WERI-Rb-1 (cell line): ENCODE results near the gene DHX9.

ENCODE experiments used
- DNase-seq: peaks from one replicate; pipeline ENCODE4 v3.0.0-alpha.2; 2020
- H3K27ac ChIP-seq: fragments of 250-450 bp; sonication (Bioruptor Pico); 2 replicates; pipeline ENCODE4 v1.5.1; 2020; ENCODE audit warnings: mild to moderate bottlenecking, moderate library complexity
- H3K27me3 ChIP-seq: fragments of 250-450 bp; sonication (Bioruptor Pico); 2 replicates; pipeline ENCODE4 v1.5.1; 2021; ENCODE audit warnings: mild to moderate bottlenecking, low read depth, moderate library complexity; ENCODE audit not compliant: insufficient read depth, severe bottlenecking
- H3K36me3 ChIP-seq: fragments of 250-450 bp; sonication (Bioruptor Pico); 2 replicates; pipeline ENCODE4 v1.5.1; 2020; ENCODE audit warnings: mild to moderate bottlenecking, moderate library complexity
- H3K4me3 ChIP-seq: 2 replicates; pipeline ENCODE4 v1.5.1; 2011; ENCODE audit warnings: low read depth, mild to moderate bottlenecking, control low read depth, low read length
- H3K9me3 ChIP-seq: fragments of 250-450 bp; sonication (Bioruptor Pico); 2 replicates; pipeline ENCODE4 v1.5.1; 2021; ENCODE audit warnings: mild to moderate bottlenecking, moderate library complexity; ENCODE audit not compliant: severe bottlenecking
- CTCF ChIP-seq: IDR thresholded peaks from 2 replicates; pipeline ENCODE4 v1.5.1; 2011; ENCODE audit warnings: low read depth, mild to moderate bottlenecking, control low read depth, inconsistent platforms, low read length

The DHX9 gene

GRCh38 chr1:182802006-182802803 is 36.9 kb upstream of the DHX9 start:
- TF ChIP-seq CTCF = no peak
- Histone ChIP-seq H3K36me3 (no peaks in the 10 kb centered on the region; the same call in 1 of the 2 replicates), H3K27ac (no peak overlapping the region), H3K4me3 (no peak overlapping the region), H3K27me3 (no peaks in the 10 kb centered on the region), H3K9me3 (no peaks in the 10 kb centered on the region)
- no peak for DNase-seq

GRCh38 chr1:182803846-182804245 is 35.3 kb upstream of the DHX9 start:
- no peak for TF ChIP-seq CTCF

GRCh38 chr1:182806015-182806678 is 33.0 kb upstream of the DHX9 start:
- no peaks in the 10 kb centered on the region for H3K9me3 ChIP-seq
- H3K36me3 ChIP-seq = no peaks in the 10 kb centered on the region; the same call in 1 of the 2 replicates
- no peak overlapping the region for H3K4me3 ChIP-seq
- H3K27ac ChIP-seq = no peak overlapping the region
- TF ChIP-seq CTCF = peak; percentile 56
- no peaks in the 10 kb centered on the region for H3K27me3 ChIP-seq
- peak; percentile 39 for DNase-seq

More at GRCh38 chr1:182803846-182804245, 35.3 kb upstream of the DHX9 start:
- Histone ChIP-seq H3K27ac (no peak overlapping the region), H3K27me3 (no peaks in the 10 kb centered on the region), H3K4me3 (no peak overlapping the region), H3K9me3 (no peaks in the 10 kb centered on the region), H3K36me3 (no peaks in the 10 kb centered on the region; the same call in 1 of the 2 replicates)
- no peak for DNase-seq

GRCh38 chr1:182807907-182808306 is 31.2 kb upstream of the DHX9 start:
- DNase-seq = no peak
- no peak for TF ChIP-seq CTCF
- Histone ChIP-seq H3K27me3 (no peaks in the 10 kb centered on the region), H3K4me3 (no peak overlapping the region), H3K27ac (no peak overlapping the region), H3K9me3 (no peaks in the 10 kb centered on the region), H3K36me3 (no peaks in the 10 kb centered on the region; the same call in 1 of the 2 replicates)

GRCh38 chr1:182809414-182809957 is 29.7 kb upstream of the DHX9 start:
- no peaks in the 10 kb centered on the region; the same call in 1 of the 2 replicates for H3K36me3 ChIP-seq
- no peak overlapping the region for H3K27ac ChIP-seq
- no peak overlapping the region for H3K4me3 ChIP-seq
- DNase-seq = no peak
- H3K9me3 ChIP-seq = no peaks in the 10 kb centered on the region
- TF ChIP-seq CTCF = no peak
- H3K27me3 ChIP-seq = no peaks in the 10 kb centered on the region
